ENCODE measurements around the gene SLC2A13. TPM values are rescaled to one million over a fixed set of nuclear protein-coding genes. Genes with fewer than 3 reads are reported as not detected.

Gene SLC2A13
- total RNA-seq, 1 experiment from 2014 or later: 15.3 TPM

DNA sequence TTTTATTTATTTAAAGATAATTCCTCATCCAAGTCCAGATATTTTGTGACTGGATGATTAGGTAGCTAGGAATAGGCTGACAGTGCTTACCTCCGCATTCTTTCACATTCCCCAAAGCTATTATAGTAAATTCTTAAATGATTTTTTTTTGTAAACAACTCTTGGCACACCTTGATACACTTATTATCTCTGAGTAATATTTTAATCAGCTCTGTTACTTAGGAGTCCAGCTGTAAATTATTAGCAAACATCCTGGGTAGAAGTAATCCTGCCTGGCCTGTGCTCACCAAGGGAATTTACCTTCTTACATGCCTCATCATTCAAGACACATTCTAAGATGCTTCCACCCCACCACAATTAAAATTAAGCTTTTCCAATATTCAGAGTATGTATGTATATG lies 186.1 kb downstream of the SLC2A13 start:
- no peak for ATAC-seq
- no peak overlapping the region for H3K4me3 Mint-ChIP-seq
- no peak overlapping the region for H3K27ac Mint-ChIP-seq
- ChIA-PET CTCF (no interaction called here), POLR2A (no interaction called here)
- H3K27me3 Mint-ChIP-seq (ENCODE audit: low read depth): no peaks in the 10 kb centered on the region
- no peaks in the 10 kb centered on the region for H3K36me3 Mint-ChIP-seq
- peaks cover 26% of the 10 kb centered on the region for H3K4me1 Mint-ChIP-seq
- no peak for TF ChIP-seq ZNF121 (CRISPR knock-in tag; IDR thresholded peaks at IDR 0.05)
- TF ChIP-seq, protein P1, sequence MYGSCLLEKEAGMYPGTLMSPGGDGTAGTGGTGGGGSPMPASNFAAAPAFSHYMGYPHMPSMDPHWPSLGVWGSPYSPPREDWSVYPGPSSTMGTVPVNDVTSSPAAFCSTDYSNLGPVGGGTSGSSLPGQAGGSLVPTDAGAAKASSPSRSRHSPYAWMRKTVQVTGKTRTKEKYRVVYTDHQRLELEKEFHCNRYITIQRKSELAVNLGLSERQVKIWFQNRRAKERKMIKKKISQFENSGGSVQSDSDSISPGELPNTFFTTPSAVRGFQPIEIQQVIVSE (CRISPR knock-in tag; IDR thresholded peaks at IDR 0.05; ENCODE audit: borderline replicate concordance): no peak
- no peak for TF ChIP-seq TCF7 (CRISPR knock-in tag; IDR thresholded peaks at IDR 0.05; ENCODE audit: low read depth)
- no peak for TF ChIP-seq NFE2L1 (CRISPR knock-in tag; IDR thresholded peaks at IDR 0.05)
- TF ChIP-seq ZNF232 (CRISPR knock-in tag; IDR thresholded peaks at IDR 0.05): no peak
- TF ChIP-seq SP1 (CRISPR knock-in tag; conservative IDR thresholded peaks at IDR 0.05): no peak
- TF ChIP-seq ZNF138 (CRISPR knock-in tag; conservative IDR thresholded peaks at IDR 0.05): no peak
- no peak for TF ChIP-seq USF2 (CRISPR knock-in tag; IDR thresholded peaks at IDR 0.05)
- no peak for TF ChIP-seq PRRX2 (CRISPR knock-in tag; IDR thresholded peaks at IDR 0.05)
- TF ChIP-seq HMGXB4 (CRISPR knock-in tag; IDR thresholded peaks at IDR 0.05): no peak
- no peak for TF ChIP-seq ELF4 (CRISPR knock-in tag; IDR thresholded peaks at IDR 0.05; ENCODE audit: low read depth)
- no peak for TF ChIP-seq FOXJ3 (CRISPR knock-in tag; IDR thresholded peaks at IDR 0.05; ENCODE audit: borderline replicate concordance)
- no peak for TF ChIP-seq GTF2I (CRISPR knock-in tag; conservative IDR thresholded peaks at IDR 0.05)
- TF ChIP-seq TEAD1 (CRISPR knock-in tag; IDR thresholded peaks at IDR 0.05): no peak
- TF ChIP-seq, protein P2, sequence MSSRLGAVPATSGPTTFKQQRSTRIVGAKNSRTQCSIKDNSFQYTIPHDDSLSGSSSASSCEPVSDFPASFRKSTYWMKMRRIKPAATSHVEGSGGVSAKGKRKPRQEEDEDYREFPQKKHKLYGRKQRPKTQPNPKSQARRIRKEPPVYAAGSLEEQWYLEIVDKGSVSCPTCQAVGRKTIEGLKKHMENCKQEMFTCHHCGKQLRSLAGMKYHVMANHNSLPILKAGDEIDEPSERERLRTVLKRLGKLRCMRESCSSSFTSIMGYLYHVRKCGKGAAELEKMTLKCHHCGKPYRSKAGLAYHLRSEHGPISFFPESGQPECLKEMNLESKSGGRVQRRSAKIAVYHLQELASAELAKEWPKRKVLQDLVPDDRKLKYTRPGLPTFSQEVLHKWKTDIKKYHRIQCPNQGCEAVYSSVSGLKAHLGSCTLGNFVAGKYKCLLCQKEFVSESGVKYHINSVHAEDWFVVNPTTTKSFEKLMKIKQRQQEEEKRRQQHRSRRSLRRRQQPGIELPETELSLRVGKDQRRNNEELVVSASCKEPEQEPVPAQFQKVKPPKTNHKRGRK (CRISPR knock-in tag; IDR thresholded peaks at IDR 0.05; ENCODE audit: borderline replicate concordance): no peak
- TF ChIP-seq PREB (CRISPR knock-in tag; IDR thresholded peaks at IDR 0.05; ENCODE audit: borderline replicate concordance): no peak
- no peak for TF ChIP-seq SMAD4 (CRISPR knock-in tag; IDR thresholded peaks at IDR 0.05)
- TF ChIP-seq, protein P3, sequence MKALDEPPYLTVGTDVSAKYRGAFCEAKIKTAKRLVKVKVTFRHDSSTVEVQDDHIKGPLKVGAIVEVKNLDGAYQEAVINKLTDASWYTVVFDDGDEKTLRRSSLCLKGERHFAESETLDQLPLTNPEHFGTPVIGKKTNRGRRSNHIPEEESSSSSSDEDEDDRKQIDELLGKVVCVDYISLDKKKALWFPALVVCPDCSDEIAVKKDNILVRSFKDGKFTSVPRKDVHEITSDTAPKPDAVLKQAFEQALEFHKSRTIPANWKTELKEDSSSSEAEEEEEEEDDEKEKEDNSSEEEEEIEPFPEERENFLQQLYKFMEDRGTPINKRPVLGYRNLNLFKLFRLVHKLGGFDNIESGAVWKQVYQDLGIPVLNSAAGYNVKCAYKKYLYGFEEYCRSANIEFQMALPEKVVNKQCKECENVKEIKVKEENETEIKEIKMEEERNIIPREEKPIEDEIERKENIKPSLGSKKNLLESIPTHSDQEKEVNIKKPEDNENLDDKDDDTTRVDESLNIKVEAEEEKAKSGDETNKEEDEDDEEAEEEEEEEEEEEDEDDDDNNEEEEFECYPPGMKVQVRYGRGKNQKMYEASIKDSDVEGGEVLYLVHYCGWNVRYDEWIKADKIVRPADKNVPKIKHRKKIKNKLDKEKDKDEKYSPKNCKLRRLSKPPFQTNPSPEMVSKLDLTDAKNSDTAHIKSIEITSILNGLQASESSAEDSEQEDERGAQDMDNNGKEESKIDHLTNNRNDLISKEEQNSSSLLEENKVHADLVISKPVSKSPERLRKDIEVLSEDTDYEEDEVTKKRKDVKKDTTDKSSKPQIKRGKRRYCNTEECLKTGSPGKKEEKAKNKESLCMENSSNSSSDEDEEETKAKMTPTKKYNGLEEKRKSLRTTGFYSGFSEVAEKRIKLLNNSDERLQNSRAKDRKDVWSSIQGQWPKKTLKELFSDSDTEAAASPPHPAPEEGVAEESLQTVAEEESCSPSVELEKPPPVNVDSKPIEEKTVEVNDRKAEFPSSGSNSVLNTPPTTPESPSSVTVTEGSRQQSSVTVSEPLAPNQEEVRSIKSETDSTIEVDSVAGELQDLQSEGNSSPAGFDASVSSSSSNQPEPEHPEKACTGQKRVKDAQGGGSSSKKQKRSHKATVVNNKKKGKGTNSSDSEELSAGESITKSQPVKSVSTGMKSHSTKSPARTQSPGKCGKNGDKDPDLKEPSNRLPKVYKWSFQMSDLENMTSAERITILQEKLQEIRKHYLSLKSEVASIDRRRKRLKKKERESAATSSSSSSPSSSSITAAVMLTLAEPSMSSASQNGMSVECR (CRISPR knock-in tag; IDR thresholded peaks at IDR 0.05; ENCODE audit: borderline replicate concordance): no peak
- TF ChIP-seq ESRRA (CRISPR knock-in tag; IDR thresholded peaks at IDR 0.05; ENCODE audit: borderline replicate concordance): no peak
- no peaks in the 10 kb centered on the region for H3K9me3 Mint-ChIP-seq
- no peak for DNase-seq (ENCODE audit: low spot score)
